Stimulated activated CD8-positive, alpha-beta memory T cell treated with anti-CD3 and anti-CD28 coated beads, Interleukin-2, amount 100 ng/mL, for 1 hour (primary cell): Measurements from ENCODE around the gene PLAAT3.
A peak's percentile ranks its signal among the peaks of the same experiment; 100 is the strongest.
"Not testable (repeated sequence)": the region's sequence is repeated elsewhere in the genome, so short reads cannot be mapped to it uniquely, and the experiment has no call there.

Experiments used
- DNase-seq, 2 donors: peaks; one replicate each; pipeline ENCODE4 v3.0.0-alpha.2; 2020; ENCODE audit warnings: low read depth in 2 of 2

The PLAAT3 gene

GRCh38 chr11:63614136-63614671, at the start of gene PLAAT3:
Gene PLAAT3, minus strand, starts transcription at chr11:63614433. Its CDS starts 419 bp downstream, at chr11:63614014.
- peak in 1 of 2 donors; percentile 4 for DNase-seq

GRCh38 chr11:63663809-63664208, 49.6 kb upstream of the PLAAT3 start:
- DNase-seq, result no peak

- DNase-seq, result no peak
These were observed 46.7 kb upstream of the PLAAT3 start for GRCh38 chr11:63660972-63661371.

- no peak for DNase-seq
These were observed 38.4 kb upstream of the PLAAT3 start for GRCh38 chr11:63652671-63653070.

- DNase-seq, result no peak
These were observed 29.0 kb upstream of the PLAAT3 start for GRCh38 chr11:63643205-63643604.

GRCh38 chr11:63641727-63642126, 27.5 kb upstream of the PLAAT3 start:
- no peak for DNase-seq

- DNase-seq, result no peak
These were observed 25.1 kb upstream of the PLAAT3 start for GRCh38 chr11:63639199-63639832.

GRCh38 chr11:63638436-63638835, 24.2 kb upstream of the PLAAT3 start:
- not testable (repeated sequence) for DNase-seq

GRCh38 chr11:63635762-63636465, 21.7 kb upstream of the PLAAT3 start:
- peak; percentile 51 to 52 for DNase-seq

- DNase-seq, result no peak
These were observed 15.2 kb upstream of the PLAAT3 start for GRCh38 chr11:63629426-63629825.

GRCh38 chr11:63623513-63624140, 9.4 kb upstream of the PLAAT3 start:
- no peak for DNase-seq

GRCh38 chr11:63622323-63622722, 8.1 kb upstream of the PLAAT3 start:
- no peak for DNase-seq

- no peak for DNase-seq
These were observed 6.8 kb upstream of the PLAAT3 start for GRCh38 chr11:63621071-63621470.

- no peak for DNase-seq
These were observed 5.7 kb upstream of the PLAAT3 start for GRCh38 chr11:63619967-63620366.

GRCh38 chr11:63617686-63618085, 3.5 kb upstream of the PLAAT3 start:
- not testable (repeated sequence) for DNase-seq

- no peak for DNase-seq
These were observed 2.7 kb upstream of the PLAAT3 start for GRCh38 chr11:63616953-63617352.

GRCh38 chr11:63613517-63614135, 607 bp downstream of the PLAAT3 start:
- DNase-seq, result peak; percentile 6 to 10

GRCh38 chr11:63612181-63612580, 2.1 kb downstream of the PLAAT3 start:
- DNase-seq, result no peak

- DNase-seq, result no peak
These were observed 2.9 kb downstream of the PLAAT3 start for GRCh38 chr11:63611395-63611747.

GRCh38 chr11:63610604-63611394, 3.4 kb downstream of the PLAAT3 start:
- no peak for DNase-seq

GRCh38 chr11:63609971-63610580, 4.2 kb downstream of the PLAAT3 start:
- no peak for DNase-seq
